ENCODE results near the gene PRSS2.

DNA sequence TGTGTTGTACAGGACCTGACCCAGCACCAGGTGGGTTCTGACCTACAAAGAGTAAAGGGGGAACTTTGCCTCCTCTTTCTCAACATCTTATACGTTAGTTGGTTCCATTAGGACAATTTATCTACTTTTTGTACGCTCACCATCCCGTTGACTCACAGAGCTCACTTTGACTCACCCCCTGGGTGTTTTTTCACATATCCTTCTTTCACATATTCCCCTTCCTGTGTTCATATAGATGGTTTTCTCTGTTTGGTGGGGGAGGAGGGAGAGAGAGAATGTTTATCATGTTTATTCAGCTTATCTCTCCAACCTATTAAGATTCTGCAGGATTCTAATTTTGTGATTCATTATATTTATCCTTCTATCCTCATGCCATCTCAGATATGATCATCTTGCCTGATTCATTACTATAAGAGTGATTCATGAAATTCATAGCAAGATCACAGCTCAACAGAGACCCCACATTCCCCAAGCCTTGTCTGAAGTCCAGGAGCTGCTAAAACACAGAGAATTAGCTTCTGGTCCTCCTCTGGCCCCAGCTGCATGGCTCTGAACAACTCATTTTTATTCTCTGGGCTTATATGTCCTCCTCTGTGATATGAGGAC, 37.2 kb downstream of the PRSS2 start:
- no peak for TF ChIP-seq CTCF (IDR thresholded peaks at IDR 0.05; ENCODE audit: low read depth, low read length, missing input control)
- TF ChIP-seq GABPA (IDR thresholded peaks at IDR 0.05 in 1 of 2, conservative IDR thresholded peaks at IDR 0.05 in 1 of 2): no peak
- TF ChIP-seq YY1 (IDR thresholded peaks at IDR 0.05): no peak
- no peak for TF ChIP-seq REST (IDR thresholded peaks at IDR 0.05)
- TF ChIP-seq, protein P1, sequence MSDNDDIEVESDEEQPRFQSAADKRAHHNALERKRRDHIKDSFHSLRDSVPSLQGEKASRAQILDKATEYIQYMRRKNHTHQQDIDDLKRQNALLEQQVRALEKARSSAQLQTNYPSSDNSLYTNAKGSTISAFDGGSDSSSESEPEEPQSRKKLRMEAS (IDR thresholded peaks at IDR 0.05): no peak
- TF ChIP-seq RXRA (IDR thresholded peaks at IDR 0.05): no peak
- TF ChIP-seq ATF3 (IDR thresholded peaks at IDR 0.05): no peak
- no peak for TF ChIP-seq SP1 (IDR thresholded peaks at IDR 0.05)
- no peak for TF ChIP-seq TAF1 (conservative IDR thresholded peaks at IDR 0.05)
